Activated B cell treated with CpG ODN at 0.5 μM for 24 hours (primary cell): Measurements from ENCODE around the gene ZNF618. TPM values are rescaled to one million over a fixed set of nuclear protein-coding genes. Genes with fewer than 3 reads are reported as not detected.

ENCODE experiments used
- ATAC-seq: fragments of 200-7000 bp; cut with Tn5 transposase; one replicate; pipeline ENCODE4 v1.10.0; 2021; ENCODE audit warnings: low read depth, mild to moderate bottlenecking, moderate library complexity
- CTCF ChIA-PET: fragments of 350-600 bp; sonication (Branson Sonifier 250); formaldehyde crosslinking; loops from one replicate; lab custom pipeline; 2021; ENCODE audit warnings: antibody characterized with exemption; lab: Charles Lee
- POLR2A ChIA-PET: fragments of 350-600 bp; sonication (Branson Sonifier 250); formaldehyde crosslinking; loops from one replicate; lab custom pipeline; 2021; ENCODE audit warnings: antibody characterized with exemption; lab: Charles Lee
- DNase-seq: peaks from one replicate; pipeline ENCODE4 v3.0.0; 2022
- H3K27ac Mint-ChIP-seq: one replicate; pipeline ENCODE4 v1.8.0; 2020; ENCODE audit warnings: mixed read lengths
- H3K27me3 Mint-ChIP-seq: one replicate; pipeline ENCODE4 v1.8.0; 2021; ENCODE audit warnings: mixed read lengths
- H3K36me3 Mint-ChIP-seq: one replicate; pipeline ENCODE4 v1.8.0; 2021; ENCODE audit warnings: low read depth, mixed read lengths
- H3K4me1 Mint-ChIP-seq: one replicate; pipeline ENCODE4 v1.8.0; 2021; ENCODE audit warnings: mixed read lengths
- H3K4me3 Mint-ChIP-seq: one replicate; pipeline ENCODE4 v1.8.0; 2020; ENCODE audit warnings: mild to moderate bottlenecking, mixed read lengths
- H3K9me3 Mint-ChIP-seq: one replicate; pipeline ENCODE4 v1.8.0; 2020; ENCODE audit warnings: mixed read lengths
- CTCF ChIP-seq: fragments of 200-600 bp; IDR thresholded peaks from one replicate; pipeline ENCODE4 v1.8.0; 2022; ENCODE audit warnings: antibody characterized with exemption, mild to moderate bottlenecking
- intact Hi-C: fragments of 100-400 bp; cut with micrococcal nuclease; formaldehyde crosslinking; loops from one replicate; pipeline ENCODE4 v1.15.1; 2024
- total RNA-seq: library from RNA; stranded (reverse); gene quantifications from 2 replicates; pipeline ENCODE4 v1.2.3, GENCODE V29; 2022

ZNF618 gene
- total RNA-seq, 1 donor from 2014 or later: 0.67 TPM

- ChIA-PET POLR2A (no interaction called here), CTCF (no interaction called here)
- ATAC-seq: no peak
- Mint-ChIP-seq H3K9me3 (peaks cover 11% of the 10 kb centered on the region), H3K27me3 (no peaks in the 10 kb centered on the region), H3K4me3 (no peak overlapping the region), H3K4me1 (no peaks in the 10 kb centered on the region), H3K36me3 (peaks cover 13% of the 10 kb centered on the region), H3K27ac (no peak overlapping the region)
- no peak for DNase-seq
- no peak for TF ChIP-seq CTCF
- intact Hi-C loops: no loop called here
These were observed 152.5 kb downstream of the ZNF618 start for GRCh38 chr9:114028646-114029045.

- peaks cover 4% of the 10 kb centered on the region for H3K9me3 Mint-ChIP-seq
- no peak overlapping the region for H3K4me3 Mint-ChIP-seq
- peaks cover 7% of the 10 kb centered on the region for H3K36me3 Mint-ChIP-seq
- DNase-seq (no peak), ATAC-seq (no peak)
- ChIA-PET POLR2A (no interaction called here), CTCF (no interaction called here)
- H3K27ac Mint-ChIP-seq: no peak overlapping the region
- no peaks in the 10 kb centered on the region for H3K4me1 Mint-ChIP-seq
- no peaks in the 10 kb centered on the region for H3K27me3 Mint-ChIP-seq
- intact Hi-C loops: no loop called here
- no peak for TF ChIP-seq CTCF
These were observed 153.4 kb downstream of the ZNF618 start for GRCh38 chr9:114029311-114030170.

GRCh38 chr9:114030364-114030763, 154.3 kb downstream of the ZNF618 start:
- TF ChIP-seq CTCF: no peak
- Mint-ChIP-seq H3K27me3 (no peaks in the 10 kb centered on the region), H3K4me1 (no peaks in the 10 kb centered on the region), H3K4me3 (no peak overlapping the region), H3K36me3 (peaks cover under 1% of the 10 kb centered on the region), H3K27ac (no peak overlapping the region), H3K9me3 (no peaks in the 10 kb centered on the region)
- intact Hi-C loops: no loop called here
- no peak for ATAC-seq
- ChIA-PET CTCF (no interaction called here), POLR2A (no interaction called here)
- no peak for DNase-seq

- no peak overlapping the region for H3K27ac Mint-ChIP-seq
- H3K4me3 Mint-ChIP-seq: no peak overlapping the region
- no peak for TF ChIP-seq CTCF
- DNase-seq: no peak
- ChIA-PET POLR2A (interaction anchor here (0.6 kb wide), 2 partner anchors 9 to 35 kb away, joined by 3 read pairs; no protein-coding TSS in a partner anchor), CTCF (no interaction called here)
- no peak for ATAC-seq
- no peaks in the 10 kb centered on the region for H3K27me3 Mint-ChIP-seq
- no peaks in the 10 kb centered on the region for H3K9me3 Mint-ChIP-seq
- H3K36me3 Mint-ChIP-seq: peaks cover under 1% of the 10 kb centered on the region
- intact Hi-C loops: no loop called here
- no peaks in the 10 kb centered on the region for H3K4me1 Mint-ChIP-seq
These were observed 155.0 kb downstream of the ZNF618 start for GRCh38 chr9:114031037-114031630.
